GM19351 (cell line): ENCODE results near the gene PCBP2.
"Not testable (repeated sequence)": the region's sequence is repeated elsewhere in the genome, so short reads cannot be mapped to it uniquely, and the experiment has no call there.

Experiments
- ATAC-seq: cut with Tn5 transposase; IDR thresholded peaks from one replicate; pipeline ENCODE4 v1.9.1; 2021; ENCODE audit warnings: mild to moderate bottlenecking, moderate library complexity; ENCODE audit not compliant: unreplicated experiment

The PCBP2 gene

DNA sequence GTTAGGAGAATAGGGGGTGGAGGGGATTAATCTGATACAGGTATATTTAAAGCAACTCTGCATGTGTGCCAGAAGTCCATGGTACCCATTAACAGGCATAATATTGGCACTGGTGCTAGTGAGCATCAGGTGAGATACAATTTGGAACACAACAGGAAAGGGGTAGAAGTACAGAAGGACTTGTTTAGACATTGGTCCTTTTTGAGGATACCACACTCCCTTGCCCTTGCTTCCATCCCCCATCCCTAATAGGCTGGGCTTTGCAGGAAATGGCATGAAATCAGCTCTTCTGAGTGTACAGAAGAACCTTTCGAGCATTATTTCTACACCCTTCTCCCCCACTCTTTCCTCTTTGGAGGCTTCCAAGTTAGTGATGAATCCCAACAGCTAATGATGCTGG is 16.4 kb downstream of the PCBP2 start:
- ATAC-seq, result no peak

- ATAC-seq, result no peak
Observed at GRCh38 chr12:53472056-53472582, 20.2 kb downstream of the PCBP2 start.

GRCh38 chr12:53474077-53474476 is 22.2 kb downstream of the PCBP2 start:
- ATAC-seq, result no peak

DNA sequence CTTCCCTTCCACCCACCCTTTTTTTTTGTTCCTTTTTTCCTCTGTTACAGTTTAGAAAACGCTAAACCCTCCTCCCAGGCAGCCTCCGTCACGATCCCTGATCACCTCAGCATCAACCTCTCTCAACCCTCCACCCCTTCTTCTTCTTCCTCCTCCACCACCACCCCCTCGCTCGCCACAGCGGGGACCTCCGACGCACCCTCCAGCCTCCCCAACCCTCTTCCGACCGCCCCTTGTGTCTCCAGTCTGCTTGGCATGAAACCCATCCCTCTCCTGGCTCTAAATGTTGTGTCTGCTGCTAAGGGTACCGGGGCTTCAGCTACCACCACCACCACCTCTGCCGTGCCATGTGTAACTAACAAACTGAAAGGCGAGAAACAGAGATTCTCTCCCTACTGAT is 22.9 kb downstream of the PCBP2 start:
- ATAC-seq, result no peak

DNA sequence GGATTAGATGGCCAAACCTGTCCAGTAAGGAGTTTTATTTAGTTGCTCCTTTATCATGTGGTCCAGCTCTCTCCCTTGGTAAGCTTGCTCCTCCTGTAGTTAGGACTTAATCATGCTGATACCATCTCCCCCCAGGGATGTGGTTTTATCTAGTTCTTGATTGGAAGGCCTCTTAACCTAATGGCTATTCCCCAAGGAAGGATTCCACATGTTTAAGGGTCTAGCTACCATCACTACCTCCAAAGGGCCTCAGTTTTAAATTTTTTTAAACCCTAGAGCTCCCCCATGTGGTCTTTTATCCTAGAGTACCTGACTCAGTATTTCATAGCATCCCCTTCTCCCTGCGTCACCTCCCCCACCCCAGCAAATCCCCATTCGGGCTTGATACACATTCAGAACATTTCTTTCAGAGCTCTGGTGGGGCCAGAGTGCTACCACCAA is 24.9 kb downstream of the PCBP2 start:
- ATAC-seq, result no peak

DNA sequence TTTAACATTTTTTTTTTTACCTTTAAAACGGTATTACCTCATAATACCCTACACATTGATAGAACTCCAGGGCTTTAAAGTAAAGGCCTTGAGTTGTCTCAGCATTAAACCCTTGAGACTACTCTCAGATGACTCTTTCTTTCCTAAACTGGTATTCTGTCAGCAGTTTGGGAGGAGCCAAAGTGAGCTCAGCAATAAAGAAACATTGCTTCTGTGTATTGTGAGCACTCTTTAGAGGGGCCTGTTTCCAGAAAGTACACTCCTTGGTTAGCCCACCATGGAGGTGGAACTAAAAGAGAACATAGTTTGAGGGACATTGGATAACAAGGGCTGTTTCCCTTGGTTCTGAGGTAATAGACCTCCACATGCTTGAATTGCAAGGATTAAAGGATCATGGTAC is 27.0 kb downstream of the PCBP2 start:
- no peak for ATAC-seq

GRCh38 chr12:53479331-53479730 is 27.4 kb downstream of the PCBP2 start:
- no peak for ATAC-seq

- ATAC-seq, result no peak
Observed at GRCh38 chr12:53480491-53481442, 28.9 kb downstream of the PCBP2 start.

DNA sequence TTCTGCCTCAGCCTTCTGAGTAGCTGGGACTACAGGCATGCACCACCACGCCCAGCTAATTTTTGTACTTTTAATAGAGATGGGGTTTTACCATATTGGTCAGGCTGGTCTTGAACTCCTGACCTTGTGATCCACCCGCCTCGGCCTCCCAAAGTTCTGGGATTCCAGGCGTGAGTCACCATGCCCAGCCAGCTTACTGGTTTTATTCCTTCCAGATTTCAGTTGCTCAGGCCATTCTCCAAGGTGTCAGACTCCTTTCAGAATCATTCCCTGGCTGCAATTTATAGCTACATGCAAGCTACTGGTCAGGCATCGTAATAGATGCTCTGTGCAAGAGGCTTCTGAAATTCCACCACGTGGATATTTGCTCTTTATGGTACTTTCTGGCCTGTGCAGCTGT is 29.6 kb downstream of the PCBP2 start:
- ATAC-seq, result not testable (repeated sequence)

DNA sequence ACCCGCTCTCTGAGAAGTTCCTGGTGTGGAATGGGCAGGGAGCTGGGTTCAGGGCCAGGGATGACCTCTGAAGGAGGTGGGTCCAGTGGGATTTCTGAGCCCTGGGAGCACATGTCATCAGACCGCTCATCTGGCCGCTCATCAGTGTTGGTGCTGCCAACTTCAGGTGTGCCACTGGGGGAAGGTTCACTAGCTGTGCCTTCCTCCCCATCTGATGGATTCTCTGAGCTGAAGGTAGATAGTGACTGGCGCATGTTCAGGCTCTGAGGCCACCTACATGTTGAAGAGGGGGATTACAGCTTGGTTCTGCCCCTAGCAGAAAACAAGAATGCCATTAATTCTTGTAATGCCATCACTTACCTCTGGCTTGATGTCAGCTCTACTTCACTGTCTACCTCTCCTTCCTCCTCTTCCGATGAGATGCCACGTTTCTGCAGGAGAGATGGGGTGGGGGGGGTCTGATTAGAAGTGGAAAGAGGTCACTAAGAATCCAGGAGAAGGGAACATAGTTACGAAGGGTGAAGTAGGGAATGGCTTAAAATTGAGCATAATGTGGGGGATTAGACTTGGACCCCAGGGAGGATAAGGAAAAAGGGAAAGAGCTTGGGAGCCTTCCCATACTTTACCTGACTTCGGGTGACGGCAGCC is 30.2 kb downstream of the PCBP2 start:
- ATAC-seq, result no peak

GRCh38 chr12:53482626-53483168 is 30.8 kb downstream of the PCBP2 start:
- no peak for ATAC-seq

GRCh38 chr12:53483225-53483978 is 31.5 kb downstream of the PCBP2 start:
- ATAC-seq, result no peak

- no peak for ATAC-seq
Observed at GRCh38 chr12:53483979-53484377, 32.1 kb downstream of the PCBP2 start.

DNA sequence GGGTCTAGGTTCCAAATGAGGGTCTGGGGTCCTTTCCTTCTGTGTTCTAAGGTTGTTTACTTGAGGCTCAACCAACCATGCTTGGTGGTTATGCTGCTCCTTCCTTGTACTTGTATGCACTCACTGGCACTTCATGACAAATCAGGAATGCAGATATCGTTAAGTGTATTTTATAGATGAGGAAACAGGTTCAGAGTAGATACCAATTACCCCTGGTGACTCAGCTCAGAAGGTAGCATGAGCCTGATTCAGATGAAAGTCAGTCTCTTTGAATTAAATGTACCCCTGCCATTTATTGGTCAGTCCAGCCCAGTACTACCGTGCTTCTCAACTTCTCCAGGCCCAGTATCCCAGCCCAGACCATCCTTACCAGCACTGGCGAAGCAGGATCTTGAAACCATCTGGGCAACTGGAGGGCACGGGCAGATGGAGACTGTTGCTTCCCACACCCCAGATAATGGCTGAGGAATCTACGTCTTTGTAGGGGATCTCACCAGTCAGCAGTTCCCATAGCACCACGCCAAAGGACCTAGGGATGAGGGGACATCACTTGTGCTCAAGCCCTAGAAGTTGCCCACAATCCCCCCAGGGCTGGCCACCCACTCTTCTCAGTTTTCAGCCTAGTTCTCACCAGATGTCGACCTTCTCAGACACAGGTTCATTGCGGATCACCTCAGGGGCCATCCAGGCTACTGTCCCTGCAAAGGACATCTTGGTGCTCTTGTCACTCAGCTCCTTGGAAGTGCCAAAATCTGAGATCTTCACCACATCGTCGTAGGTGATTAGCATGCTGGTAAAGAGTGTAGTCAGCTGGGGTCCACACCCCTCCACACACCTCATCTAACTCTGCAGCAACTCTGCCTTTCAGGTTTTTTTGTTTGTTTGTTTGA is 33.0 kb downstream of the PCBP2 start:
- ATAC-seq, result no peak

GRCh38 chr12:53485955-53486735 is 34.2 kb downstream of the PCBP2 start:
- no peak for ATAC-seq

DNA sequence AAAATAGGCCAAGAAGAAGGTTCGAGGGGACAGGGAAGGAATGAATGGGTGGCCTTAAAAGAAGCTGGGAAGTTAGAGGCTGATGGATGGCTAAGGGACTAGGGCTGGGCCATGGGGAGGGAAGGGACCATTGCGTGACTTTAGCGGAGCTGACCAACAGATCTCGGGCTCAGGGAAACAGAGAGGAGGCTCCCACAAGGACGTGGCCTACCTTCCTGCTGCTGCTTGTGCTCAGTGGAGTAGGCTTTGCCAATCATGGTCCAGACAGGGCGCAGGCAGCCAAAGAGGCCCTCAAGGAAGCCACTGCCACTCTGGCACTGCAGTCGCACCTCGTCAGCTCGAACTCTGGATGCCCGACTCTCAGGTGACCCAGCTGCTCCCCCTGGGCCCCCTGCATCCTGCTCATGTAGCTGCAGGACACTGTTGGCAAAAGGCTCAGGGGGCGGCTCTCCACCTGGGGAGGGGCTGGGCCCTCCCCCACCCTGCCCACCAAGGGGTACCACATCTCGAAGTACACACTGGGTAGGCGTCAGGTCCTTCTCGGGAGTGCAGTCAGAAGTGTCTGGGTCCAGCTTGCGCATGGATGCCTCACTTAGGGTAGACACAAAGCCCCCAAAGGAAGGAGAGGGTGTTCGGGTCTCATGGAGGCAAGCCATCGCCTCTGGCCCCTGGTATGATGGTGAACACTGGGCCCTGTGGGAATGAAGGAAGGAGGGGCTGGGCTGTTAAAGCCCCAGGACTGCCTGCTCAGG is 35.0 kb downstream of the PCBP2 start:
- ATAC-seq, result no peak

GRCh38 chr12:53489242-53489864 is 37.5 kb downstream of the PCBP2 start:
- ATAC-seq, result no peak

DNA sequence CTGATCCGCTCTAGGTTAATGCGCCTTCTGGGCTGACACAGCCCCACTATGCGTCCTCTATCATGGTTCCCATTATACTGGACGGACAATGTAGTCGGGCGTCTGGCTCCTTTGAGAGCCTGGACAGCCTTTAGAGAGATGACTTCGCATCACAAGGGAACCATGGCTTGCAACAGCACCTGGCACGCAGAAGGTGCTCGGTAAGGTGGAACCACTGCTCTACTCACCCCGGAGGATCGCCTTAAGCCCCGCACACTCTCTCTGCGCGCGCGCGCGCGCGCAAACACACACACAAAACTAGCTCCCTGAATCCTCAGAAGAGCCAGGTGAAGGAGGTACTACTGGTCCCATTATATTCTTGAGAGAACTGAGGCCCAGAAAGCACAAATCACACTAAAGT is 40.3 kb downstream of the PCBP2 start:
- ATAC-seq, result no peak
